WTC11 (cell line): ENCODE measurements around the gene SPDEF. TPM values are rescaled to one million over a fixed set of nuclear protein-coding genes. Genes with fewer than 3 reads are reported as not detected.

Experiments used
- ATAC-seq: fragments of 200-7000 bp; cut with Tn5 transposase; 2 replicates; pipeline ENCODE4 v1.10.0; 2021; ENCODE audit warnings: mild to moderate bottlenecking, moderate library complexity
- CTCF ChIA-PET: fragments of 300-600 bp; sonication (Branson Sonifier 250); formaldehyde crosslinking; loops from one replicate; lab custom pipeline; 2021; ENCODE audit warnings: antibody characterized with exemption; lab: Charles Lee
- POLR2A ChIA-PET: fragments of 350-600 bp; sonication (Branson Sonifier 250); formaldehyde crosslinking; loops from one replicate; lab custom pipeline; 2021; ENCODE audit warnings: antibody characterized with exemption; lab: Charles Lee
- DNase-seq: peaks from one replicate; pipeline ENCODE4 v3.0.0; 2021; ENCODE audit warnings: low spot score
- H3K27ac Mint-ChIP-seq: 2 replicates; pipeline ENCODE4 v1.8.0; 2021; ENCODE audit warnings: mixed read lengths
- H3K27me3 Mint-ChIP-seq: 2 replicates; pipeline ENCODE4 v1.8.0; 2021; ENCODE audit warnings: low read depth, mild to moderate bottlenecking, moderate library complexity, mixed read lengths
- H3K36me3 Mint-ChIP-seq: 2 replicates; pipeline ENCODE4 v1.8.0; 2021; ENCODE audit warnings: mixed read lengths
- H3K4me1 Mint-ChIP-seq: 2 replicates; pipeline ENCODE4 v1.8.0; 2022; ENCODE audit warnings: mixed read lengths
- H3K4me3 Mint-ChIP-seq: 2 replicates; pipeline ENCODE4 v1.8.0; 2021; ENCODE audit warnings: mild to moderate bottlenecking, moderate library complexity, mixed read lengths
- H3K9me3 Mint-ChIP-seq: 2 replicates; pipeline ENCODE4 v1.8.0; 2021; ENCODE audit warnings: mixed read lengths
- ARID4B ChIP-seq: sonication (generic); formaldehyde crosslinking; IDR thresholded peaks from 2 replicates; pipeline ENCODE4 v1.8.0; 2023; ENCODE audit warnings: missing genetic modification reagents, mild to moderate bottlenecking, borderline replicate concordance
- ATF2 ChIP-seq: sonication (generic); formaldehyde crosslinking; IDR thresholded peaks from 2 replicates; pipeline ENCODE4 v1.8.1; 2022; ENCODE audit warnings: low read depth, missing genetic modification reagents, borderline replicate concordance
- E2F1 ChIP-seq: sonication (generic); formaldehyde crosslinking; IDR thresholded peaks from 2 replicates; pipeline ENCODE4 v1.8.0; 2022; ENCODE audit warnings: mild to moderate bottlenecking, missing genetic modification reagents
- E2F5 ChIP-seq: sonication (generic); formaldehyde crosslinking; IDR thresholded peaks from 2 replicates; pipeline ENCODE4 v1.8.1; 2022; ENCODE audit warnings: mild to moderate bottlenecking, moderate library complexity, missing genetic modification reagents
- ERG ChIP-seq: fragments of 250-450 bp; sonication (Bioruptor Pico); IDR thresholded peaks from 2 replicates; pipeline ENCODE4 v1.8.0; 2021; ENCODE audit warnings: mild to moderate bottlenecking
- FOXP1 ChIP-seq: sonication (generic); formaldehyde crosslinking; IDR thresholded peaks from 2 replicates; pipeline ENCODE4 v1.8.0; 2022; ENCODE audit warnings: missing genetic modification reagents, mild to moderate bottlenecking, moderate library complexity, borderline replicate concordance
- GABPB1 ChIP-seq: sonication (generic); formaldehyde crosslinking; IDR thresholded peaks from 2 replicates; pipeline ENCODE4 v1.8.1; 2023; ENCODE audit warnings: mild to moderate bottlenecking, missing genetic modification reagents
- GRHL2 ChIP-seq: fragments of 250-450 bp; sonication (Bioruptor Pico); IDR thresholded peaks from 2 replicates; pipeline ENCODE4 v1.8.0; 2022; ENCODE audit warnings: mild to moderate bottlenecking, moderate library complexity; ENCODE audit not compliant: insufficient replicate concordance, severe bottlenecking
- GTF2I ChIP-seq: fragments of 250-450 bp; sonication (Bioruptor Pico); conservative IDR thresholded peaks from 2 replicates; pipeline ENCODE4 v1.4.0; 2021; ENCODE audit warnings: mild to moderate bottlenecking
- HMGXB4 ChIP-seq: sonication (generic); formaldehyde crosslinking; IDR thresholded peaks from 2 replicates; pipeline ENCODE4 v1.8.1; 2023; ENCODE audit warnings: mild to moderate bottlenecking, moderate library complexity, missing genetic modification reagents
- IRF1 ChIP-seq: sonication (generic); formaldehyde crosslinking; IDR thresholded peaks from 2 replicates; pipeline ENCODE4 v1.8.0; 2023; ENCODE audit warnings: missing genetic modification reagents
- JAZF1 ChIP-seq: fragments of 250-450 bp; sonication (Bioruptor Pico); IDR thresholded peaks from 2 replicates; pipeline ENCODE4 v1.9.0; 2021; ENCODE audit warnings: moderate library complexity, mild to moderate bottlenecking, inconsistent platforms
- MAX ChIP-seq: sonication (generic); formaldehyde crosslinking; IDR thresholded peaks from 2 replicates; pipeline ENCODE4 v1.8.0; 2022; ENCODE audit warnings: mild to moderate bottlenecking, missing genetic modification reagents
- MXD4 ChIP-seq: fragments of 250-450 bp; sonication (Bioruptor Pico); IDR thresholded peaks from 2 replicates; pipeline ENCODE4 v1.8.0; 2021; ENCODE audit warnings: mild to moderate bottlenecking, moderate library complexity, borderline replicate concordance
- MYBL2 ChIP-seq: sonication (generic); formaldehyde crosslinking; IDR thresholded peaks from 2 replicates; pipeline ENCODE4 v1.8.1; 2023; ENCODE audit warnings: mild to moderate bottlenecking, moderate library complexity, missing genetic modification reagents
- NFYB ChIP-seq: sonication (generic); formaldehyde crosslinking; conservative IDR thresholded peaks from 2 replicates; pipeline ENCODE4 v1.8.0; 2022; ENCODE audit warnings: low read depth, missing genetic modification reagents
- NR1H2 ChIP-seq: sonication (generic); formaldehyde crosslinking; IDR thresholded peaks from 2 replicates; pipeline ENCODE4 v1.9.0; 2021; ENCODE audit warnings: mild to moderate bottlenecking, moderate library complexity, missing genetic modification reagents
- OVOL2 ChIP-seq: fragments of 250-450 bp; sonication (Bioruptor Pico); IDR thresholded peaks from 2 replicates; pipeline ENCODE4 v1.9.0; 2021; ENCODE audit warnings: mild to moderate bottlenecking, borderline replicate concordance
- SMAD4 ChIP-seq: sonication (generic); formaldehyde crosslinking; IDR thresholded peaks from 2 replicates; pipeline ENCODE4 v1.8.0; 2022; ENCODE audit warnings: mild to moderate bottlenecking, missing genetic modification reagents
- TEAD4 ChIP-seq: sonication (generic); formaldehyde crosslinking; IDR thresholded peaks from 2 replicates; pipeline ENCODE4 v1.8.0; 2022; ENCODE audit warnings: mild to moderate bottlenecking, missing genetic modification reagents
- ZBTB21 ChIP-seq: sonication (generic); formaldehyde crosslinking; IDR thresholded peaks from 2 replicates; pipeline ENCODE4 v1.8.1; 2023; ENCODE audit warnings: mild to moderate bottlenecking, missing genetic modification reagents, borderline replicate concordance
- ZNF512 ChIP-seq: sonication (generic); formaldehyde crosslinking; IDR thresholded peaks from 2 replicates; pipeline ENCODE4 v1.8.1; 2022; ENCODE audit warnings: missing genetic modification reagents, borderline replicate concordance
- total RNA-seq: library from RNA; stranded (reverse); gene quantifications from 3 replicates; pipeline ENCODE4 v1.2.3, GENCODE V29; 2021

The SPDEF gene
- total RNA-seq, 1 experiment from 2014 or later, result 0.72 TPM

- peak; percentile 96 for DNase-seq
- ChIA-PET CTCF (interaction anchor here (0.6 to 3.4 kb wide), 12 partner anchors 9 to 472 kb away, joined by 3 to 34 read pairs (median 4); no protein-coding TSS in a partner anchor), POLR2A (no interaction called here)
- peak; percentile 72 for ATAC-seq
- Mint-ChIP-seq H3K9me3 (no peaks in the 10 kb centered on the region), H3K27me3 (no peaks in the 10 kb centered on the region), H3K4me1 (peaks cover 25% of the 10 kb centered on the region), H3K4me3 (peak overlapping the region; percentile 66), H3K36me3 (no peaks in the 10 kb centered on the region), H3K27ac (no peak overlapping the region)
- TF ChIP-seq ATF2, result no peak
- TF ChIP-seq MXD4 (CRISPR knock-in tag), result no peak
- TF ChIP-seq ZBTB21 (CRISPR knock-in tag), result no peak
- TF ChIP-seq OVOL2 (CRISPR knock-in tag), result no peak
- TF ChIP-seq GABPB1 (CRISPR knock-in tag), result 0 out of 2 replicates have a peak, but pooled peaks have one; percentile 47
- TF ChIP-seq NFYB (CRISPR knock-in tag), result no peak
- TF ChIP-seq FOXP1 (CRISPR knock-in tag), result peak; percentile 79; the same call in 1 of the 2 replicates
- no peak for TF ChIP-seq ARID4B (CRISPR knock-in tag)
- TF ChIP-seq E2F1 (CRISPR knock-in tag), result no peak
- 0 out of 2 replicates have a peak, but pooled peaks have one; percentile 38 for TF ChIP-seq MYBL2
- TF ChIP-seq HMGXB4, result peak; percentile 63; the same call in 1 of the 2 replicates
- no peak for TF ChIP-seq NR1H2 (CRISPR knock-in tag)
- TF ChIP-seq ERG (CRISPR knock-in tag), result no peak
- 0 out of 2 replicates have a peak, but pooled peaks have one; percentile 44 for TF ChIP-seq E2F5
- no peak for TF ChIP-seq SMAD4
- no peak for TF ChIP-seq TEAD4 (CRISPR knock-in tag)
- TF ChIP-seq JAZF1 (CRISPR knock-in tag), result no peak
- no peak for TF ChIP-seq ZNF512 (CRISPR knock-in tag)
- TF ChIP-seq GRHL2 (CRISPR knock-in tag), result no peak
- peak; percentile 68; the same call in 1 of the 2 replicates for TF ChIP-seq MAX (CRISPR knock-in tag)
- no peak for TF ChIP-seq GTF2I (CRISPR knock-in tag)
- TF ChIP-seq IRF1, result no peak
Observed at GRCh38 chr6:34526992-34527728, 29.0 kb downstream of the SPDEF start.
